GM21526 (cell line): Measurements from ENCODE around the gene BFAR.
"Not testable (repeated sequence)": the region's sequence is repeated elsewhere in the genome, so short reads cannot be mapped to it uniquely, and the experiment has no call there.

Experiments used
- ATAC-seq: cut with Tn5 transposase; IDR thresholded peaks from one replicate; pipeline ENCODE4 v1.9.1; 2021; ENCODE audit warnings: moderate library complexity; ENCODE audit not compliant: unreplicated experiment, low FRiP score

The BFAR gene

DNA sequence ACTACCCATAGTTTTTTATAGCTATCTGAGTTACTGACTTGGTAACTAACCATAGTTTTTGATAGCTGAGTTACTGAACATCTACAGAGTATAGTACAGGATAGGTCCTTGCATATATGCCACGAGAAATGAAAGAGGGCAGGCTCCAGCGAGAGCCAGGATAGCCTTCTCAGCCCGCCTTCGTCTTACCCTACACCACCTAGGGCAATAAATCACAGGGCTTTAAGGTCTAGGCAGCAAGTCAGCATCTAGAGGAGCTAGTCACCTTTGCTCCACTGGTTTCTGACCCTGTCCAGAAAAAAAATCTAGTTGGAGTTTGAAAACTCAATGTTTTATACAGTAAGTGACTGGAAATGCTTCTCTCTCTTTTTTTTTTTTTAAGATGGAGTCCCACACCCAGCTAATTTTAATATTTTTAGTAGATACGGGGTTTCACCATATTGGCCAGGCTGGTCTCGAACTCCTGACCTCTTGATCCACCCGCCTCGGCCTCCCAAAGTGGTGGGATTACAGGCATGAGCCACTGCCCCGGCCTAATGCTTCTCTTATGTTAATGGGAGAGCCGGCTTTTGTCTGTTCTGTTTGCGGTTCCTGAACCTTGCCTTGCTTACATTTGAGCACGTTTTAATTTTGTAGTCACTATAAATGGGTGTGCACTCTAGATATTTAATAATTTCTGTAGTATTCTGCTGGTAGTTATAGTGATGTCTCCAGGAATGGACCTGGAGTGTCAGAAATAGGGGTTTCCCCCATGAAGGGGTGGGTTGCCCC lies 2.8 kb downstream of the BFAR start:
- ATAC-seq = no peak

- ATAC-seq = not testable (repeated sequence)
These were observed 3.6 kb downstream of the BFAR start for GRCh38 chr16:14636179-14636950.

- ATAC-seq = not testable (repeated sequence)
These were observed 4.1 kb downstream of the BFAR start for GRCh38 chr16:14636951-14637240.

- ATAC-seq = no peak
These were observed 7.8 kb downstream of the BFAR start for GRCh38 chr16:14640538-14640937.

GRCh38 chr16:14641206-14641605 lies 8.5 kb downstream of the BFAR start:
- ATAC-seq = no peak

DNA sequence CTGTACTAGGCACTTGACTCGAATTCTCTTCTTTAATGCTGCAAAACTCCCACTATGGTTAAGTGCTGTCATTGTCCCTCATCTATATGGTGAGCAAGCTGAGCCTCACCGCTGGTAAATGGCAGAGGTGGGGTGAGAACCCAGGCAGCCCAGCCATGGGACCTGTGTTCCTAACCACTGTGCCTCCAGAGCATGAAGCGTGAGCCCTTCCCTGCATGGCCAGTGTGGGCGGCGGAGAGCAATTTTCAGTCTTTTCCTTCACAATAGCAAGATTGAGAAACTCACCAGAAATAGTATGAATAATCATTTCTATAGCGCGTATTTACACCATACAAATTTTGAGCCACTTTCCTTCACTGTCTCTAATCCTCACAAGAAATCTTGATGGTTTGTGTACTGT lies 9.2 kb downstream of the BFAR start:
- ATAC-seq = no peak

GRCh38 chr16:14649816-14650215 lies 17.1 kb downstream of the BFAR start:
- ATAC-seq = no peak

- ATAC-seq = no peak
These were observed 17.9 kb downstream of the BFAR start for GRCh38 chr16:14650629-14651028.

DNA sequence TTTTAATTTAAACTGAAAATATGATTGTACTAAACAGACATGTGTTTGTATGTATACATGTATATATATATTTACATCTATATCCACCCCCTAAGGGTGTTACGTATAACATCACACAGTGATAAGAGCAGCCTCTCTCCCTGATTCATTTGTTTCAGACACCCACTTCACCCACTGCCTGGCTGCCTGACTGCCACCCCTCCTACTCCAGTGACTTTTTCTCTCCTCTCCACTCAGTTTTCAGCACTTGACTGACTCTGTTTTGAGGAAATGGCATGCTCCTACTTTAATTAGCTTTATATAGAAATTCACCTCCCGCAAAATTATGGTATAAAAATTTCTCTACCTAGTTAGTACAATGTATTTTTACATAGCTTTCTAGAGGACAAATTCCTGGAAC lies 20.0 kb downstream of the BFAR start:
- ATAC-seq = no peak

GRCh38 chr16:14658063-14658462 lies 25.3 kb downstream of the BFAR start:
- ATAC-seq = no peak

GRCh38 chr16:14667347-14668266 lies 34.9 kb downstream of the BFAR start:
- no peak for ATAC-seq

DNA sequence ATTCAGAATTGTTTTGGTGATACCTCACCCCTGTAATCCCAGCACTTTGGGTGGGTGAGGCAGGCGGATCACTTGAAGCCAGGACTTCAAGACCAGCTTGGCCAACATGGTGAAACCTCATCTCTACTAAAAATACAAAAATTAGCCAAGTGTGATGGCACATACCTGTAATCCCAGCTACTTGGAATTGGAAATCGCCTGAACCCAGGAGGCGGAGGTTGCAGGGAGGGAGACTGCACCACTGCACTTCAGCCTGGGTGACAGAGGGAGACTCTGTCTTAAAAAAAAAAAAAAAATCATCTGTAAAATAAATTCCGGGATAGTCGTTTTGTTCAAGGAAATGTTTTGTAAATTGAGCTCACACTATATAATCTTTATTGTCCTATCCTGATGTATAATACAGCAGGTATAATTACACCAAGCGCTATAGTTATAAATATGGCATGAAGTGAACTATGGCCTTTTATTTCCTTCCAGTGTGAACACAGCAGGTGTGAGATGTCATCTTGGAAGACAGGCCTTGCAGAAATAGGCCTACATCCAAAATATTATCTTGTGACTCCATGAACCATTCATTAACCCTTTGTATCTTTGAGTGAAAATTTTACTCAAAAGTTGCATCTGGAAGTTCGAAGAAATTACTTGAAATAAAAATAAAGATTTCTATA lies 35.9 kb downstream of the BFAR start:
- ATAC-seq = no peak

DNA sequence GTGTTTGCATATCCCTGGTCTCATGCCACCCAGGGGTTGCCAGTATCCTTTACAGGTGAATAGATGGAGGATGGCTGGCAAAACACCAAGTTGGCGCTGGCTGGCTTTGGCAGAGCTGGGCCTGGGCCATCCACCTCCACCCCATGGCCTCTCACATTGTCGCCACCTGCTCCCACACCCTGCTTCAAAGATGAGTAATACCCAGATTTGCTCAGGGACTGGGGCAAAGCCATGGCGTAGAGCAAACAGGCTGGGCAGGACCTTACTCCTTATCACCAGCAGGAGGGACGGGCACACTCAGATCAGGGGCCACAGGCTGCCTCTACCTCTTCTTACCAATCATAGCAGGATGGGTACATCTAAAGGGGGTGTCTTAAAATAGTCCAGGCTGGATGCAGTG lies 37.0 kb downstream of the BFAR start:
- ATAC-seq = no peak

GRCh38 chr16:14672403-14672971 lies 39.7 kb downstream of the BFAR start:
- ATAC-seq = no peak

GRCh38 chr16:14676633-14677032 lies 43.9 kb downstream of the BFAR start:
- ATAC-seq = no peak

GRCh38 chr16:14677627-14678026 lies 44.9 kb downstream of the BFAR start:
- no peak for ATAC-seq

DNA sequence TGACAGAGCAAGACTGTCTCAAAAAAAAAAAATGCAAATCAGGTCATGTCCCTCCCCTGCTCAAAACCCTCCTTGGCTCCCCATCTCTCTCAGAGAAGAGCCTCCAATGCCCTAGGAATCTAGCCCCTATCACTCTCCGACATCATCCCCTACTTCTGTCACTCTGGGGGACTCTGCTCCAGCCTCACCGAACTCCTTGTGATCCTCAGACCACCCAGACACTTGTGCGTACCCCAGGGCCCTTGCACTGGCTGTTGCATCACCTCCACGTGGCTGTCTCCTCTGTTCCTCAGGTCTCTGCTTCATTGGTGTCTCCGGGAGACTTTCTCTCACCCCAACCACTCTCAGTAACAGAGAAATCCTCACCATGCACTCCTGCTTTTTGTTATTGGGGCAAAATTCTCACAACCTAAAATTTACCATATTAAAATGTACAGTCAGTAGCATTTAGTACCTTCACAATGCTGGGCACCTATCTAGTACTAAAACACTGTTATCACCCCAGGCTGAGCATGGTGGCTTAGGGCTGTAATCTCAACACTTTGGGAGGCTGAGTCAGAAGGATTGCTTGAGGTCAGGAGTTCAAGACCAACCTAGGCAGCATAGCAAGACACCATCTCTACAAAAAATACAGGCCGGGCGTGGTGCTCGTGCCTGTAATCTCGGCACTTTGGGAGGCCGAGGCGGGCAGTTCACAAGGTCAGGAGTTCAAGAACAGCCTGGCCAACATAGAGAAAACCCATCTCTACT lies 46.2 kb downstream of the BFAR start:
- no peak for ATAC-seq

GRCh38 chr16:14680396-14680795 lies 47.6 kb downstream of the BFAR start:
- not testable (repeated sequence) for ATAC-seq

DNA sequence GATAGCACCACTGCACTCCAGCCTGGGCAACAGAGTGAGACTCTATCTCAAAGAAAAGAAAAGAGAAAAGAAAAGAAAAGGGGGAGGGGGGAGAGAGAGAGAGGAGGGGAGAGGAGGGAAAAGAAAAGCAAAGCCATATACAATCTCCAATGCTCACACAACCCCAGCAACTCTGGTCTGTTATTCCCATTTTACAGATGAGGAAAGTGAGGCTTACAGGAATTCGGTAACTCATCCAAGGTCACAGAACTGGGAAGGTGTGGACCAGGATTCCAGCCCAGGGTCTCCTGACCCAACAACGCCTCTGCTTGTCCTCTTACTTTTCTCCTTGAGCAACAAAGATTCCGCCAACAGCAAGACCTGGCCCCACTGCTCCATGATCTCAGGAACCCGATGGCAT lies 48.4 kb downstream of the BFAR start:
- ATAC-seq = no peak

DNA sequence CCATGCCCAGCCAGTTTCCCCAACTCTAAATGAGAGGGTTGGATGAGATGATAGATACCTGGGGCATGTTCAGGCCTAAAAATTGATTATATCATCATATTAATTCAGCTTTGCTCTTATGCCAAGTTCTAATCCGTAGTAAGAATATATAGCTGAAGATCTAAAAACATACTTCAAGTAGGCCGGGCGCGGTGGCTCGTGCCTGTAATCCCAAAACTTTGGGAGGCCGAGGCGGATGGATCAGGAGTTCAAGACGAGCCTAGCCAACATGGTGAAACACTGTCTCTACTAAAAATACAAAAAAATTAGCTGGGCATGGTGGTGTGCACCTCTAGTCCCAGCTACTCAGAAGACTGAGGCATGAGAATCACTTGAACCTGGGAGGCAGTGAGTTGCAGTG lies 49.4 kb downstream of the BFAR start:
- ATAC-seq = no peak
